ENCODE results near the gene SRC.
"Not testable (repeated sequence)": the region's sequence is repeated elsewhere in the genome, so short reads cannot be mapped to it uniquely, and the experiment has no call there.

SRC gene

DNA sequence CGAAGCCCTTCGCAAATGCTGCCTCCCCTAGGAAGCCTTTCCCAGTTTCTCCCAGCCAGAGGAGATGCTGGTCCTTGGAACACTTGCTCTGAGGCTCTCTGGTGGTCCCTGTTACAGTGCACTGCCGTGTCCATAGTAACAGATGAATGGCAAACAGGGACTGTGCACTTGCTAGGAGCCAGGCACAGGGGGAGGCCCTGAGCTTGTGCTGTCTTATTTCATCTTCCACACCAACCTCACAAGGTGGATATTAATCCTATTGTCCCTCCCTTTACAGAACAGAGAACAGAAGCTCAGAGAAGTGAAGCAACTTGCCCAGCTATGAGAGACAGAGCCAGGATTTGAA lies 19.0 kb downstream of the SRC start:
- Histone ChIP-seq H3K27ac (no peak overlapping the region), H3K4me1 (ENCODE audit: low read depth, poor library complexity, severe bottlenecking) (peaks cover 8% of the 10 kb centered on the region), H2AFZ (ENCODE audit: low read depth) (no peak overlapping the region), H3K27me3 (ENCODE audit: insufficient read depth, low read depth) (no peaks in the 10 kb centered on the region; the same call in 1 of the 2 replicates), H3K36me3 (ENCODE audit: insufficient read depth) (no peaks in the 10 kb centered on the region), H3K4me2 (no peak overlapping the region), H4K20me1 (ENCODE audit: insufficient read depth) (no peaks in the 10 kb centered on the region), H3K4me3 (IDR thresholded peaks at IDR 0.05; ENCODE audit: insufficient read depth, low read depth, low read length) (no peak overlapping the region), H3K9ac (no peak overlapping the region), H3K79me2 (ENCODE audit: insufficient read depth, low read depth) (no peaks in the 10 kb centered on the region)
- TF ChIP-seq, protein P1, sequence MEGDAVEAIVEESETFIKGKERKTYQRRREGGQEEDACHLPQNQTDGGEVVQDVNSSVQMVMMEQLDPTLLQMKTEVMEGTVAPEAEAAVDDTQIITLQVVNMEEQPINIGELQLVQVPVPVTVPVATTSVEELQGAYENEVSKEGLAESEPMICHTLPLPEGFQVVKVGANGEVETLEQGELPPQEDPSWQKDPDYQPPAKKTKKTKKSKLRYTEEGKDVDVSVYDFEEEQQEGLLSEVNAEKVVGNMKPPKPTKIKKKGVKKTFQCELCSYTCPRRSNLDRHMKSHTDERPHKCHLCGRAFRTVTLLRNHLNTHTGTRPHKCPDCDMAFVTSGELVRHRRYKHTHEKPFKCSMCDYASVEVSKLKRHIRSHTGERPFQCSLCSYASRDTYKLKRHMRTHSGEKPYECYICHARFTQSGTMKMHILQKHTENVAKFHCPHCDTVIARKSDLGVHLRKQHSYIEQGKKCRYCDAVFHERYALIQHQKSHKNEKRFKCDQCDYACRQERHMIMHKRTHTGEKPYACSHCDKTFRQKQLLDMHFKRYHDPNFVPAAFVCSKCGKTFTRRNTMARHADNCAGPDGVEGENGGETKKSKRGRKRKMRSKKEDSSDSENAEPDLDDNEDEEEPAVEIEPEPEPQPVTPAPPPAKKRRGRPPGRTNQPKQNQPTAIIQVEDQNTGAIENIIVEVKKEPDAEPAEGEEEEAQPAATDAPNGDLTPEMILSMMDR (conservative IDR thresholded peaks at IDR 0.05; ENCODE audit: low read depth, low read length), result no peak

DNA sequence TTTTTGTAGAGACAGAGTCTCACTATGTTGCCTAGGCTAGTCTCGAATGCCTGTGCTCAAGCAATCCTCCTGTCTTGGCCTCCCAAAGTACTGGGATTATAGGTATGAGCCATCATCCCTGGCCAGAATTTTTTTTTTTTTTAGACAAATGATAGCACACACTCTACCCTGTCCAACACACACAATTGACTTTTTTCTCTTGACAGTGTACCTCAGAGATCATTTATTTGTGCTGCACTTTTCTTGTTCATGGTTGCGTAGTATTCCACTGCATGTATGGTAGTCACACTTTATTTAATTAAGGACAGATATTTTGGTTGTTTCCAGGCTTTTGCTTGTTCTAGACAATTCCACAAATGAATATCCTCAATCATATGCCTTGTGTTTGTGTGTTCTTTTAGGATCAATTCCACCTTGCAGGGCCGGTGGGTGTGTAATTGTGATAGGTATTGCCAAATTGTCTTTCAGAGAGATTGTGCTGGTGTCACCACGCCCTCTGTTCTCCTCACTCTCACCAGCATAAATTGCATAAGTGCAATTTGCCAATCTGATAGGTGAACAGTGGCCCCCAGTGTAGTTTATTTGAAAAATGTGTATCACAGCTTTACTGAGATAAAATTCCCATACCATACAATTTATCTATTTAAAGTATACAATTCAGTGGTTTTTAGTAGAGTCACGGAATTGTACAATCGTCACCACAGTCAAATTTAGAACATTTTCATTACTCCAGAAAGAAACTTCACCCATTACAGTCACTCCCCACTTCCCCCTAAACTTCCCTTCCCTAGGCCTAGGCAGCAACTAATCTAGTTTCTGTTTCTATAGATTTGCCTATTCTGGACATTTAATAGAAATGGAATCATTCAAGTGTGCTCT lies 20.1 kb downstream of the SRC start:
- Histone ChIP-seq H3K9ac (no peak overlapping the region), H3K36me3 (ENCODE audit: insufficient read depth) (no peaks in the 10 kb centered on the region), H3K27ac (no peak overlapping the region), H3K27me3 (ENCODE audit: insufficient read depth, low read depth) (no peaks in the 10 kb centered on the region), H2AFZ (ENCODE audit: low read depth) (no peak overlapping the region), H3K4me2 (no peak overlapping the region), H3K4me3 (IDR thresholded peaks at IDR 0.05; ENCODE audit: insufficient read depth, low read depth, low read length) (no peak overlapping the region), H3K79me2 (ENCODE audit: insufficient read depth, low read depth) (no peaks in the 10 kb centered on the region), H3K4me1 (ENCODE audit: low read depth, poor library complexity, severe bottlenecking) (peaks cover 8% of the 10 kb centered on the region), H4K20me1 (ENCODE audit: insufficient read depth) (no peaks in the 10 kb centered on the region)
- TF ChIP-seq, protein P1 (conservative IDR thresholded peaks at IDR 0.05; ENCODE audit: low read depth, low read length), result no peak

DNA sequence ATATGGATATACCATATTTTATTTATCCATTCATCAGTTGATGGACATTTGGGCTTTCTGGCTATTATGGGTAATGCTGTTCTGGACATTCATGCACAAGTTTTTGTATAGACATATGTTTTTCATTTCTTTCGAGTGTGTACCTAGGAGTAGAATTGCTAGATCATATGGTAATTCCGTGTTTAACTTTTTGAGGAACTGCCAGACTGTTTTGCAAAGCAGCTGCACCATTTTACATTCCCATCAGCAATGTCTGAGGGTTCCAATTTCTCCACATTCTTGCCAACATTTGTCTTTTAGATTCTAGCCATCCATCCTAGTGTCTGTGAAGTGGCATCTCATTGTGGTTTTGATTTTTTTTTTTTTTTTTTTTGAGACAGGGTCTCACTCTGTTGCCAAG lies 20.8 kb downstream of the SRC start:
- Histone ChIP-seq H2AFZ (ENCODE audit: low read depth) (no peak overlapping the region), H3K79me2 (ENCODE audit: insufficient read depth, low read depth) (no peaks in the 10 kb centered on the region), H3K36me3 (ENCODE audit: insufficient read depth) (no peaks in the 10 kb centered on the region), H3K27ac (no peak overlapping the region), H3K27me3 (ENCODE audit: insufficient read depth, low read depth) (no peaks in the 10 kb centered on the region), H3K4me3 (IDR thresholded peaks at IDR 0.05; ENCODE audit: insufficient read depth, low read depth, low read length) (no peak overlapping the region), H3K4me2 (no peak overlapping the region), H3K9ac (no peak overlapping the region), H4K20me1 (ENCODE audit: insufficient read depth) (no peaks in the 10 kb centered on the region), H3K4me1 (ENCODE audit: low read depth, poor library complexity, severe bottlenecking) (peaks cover 8% of the 10 kb centered on the region)
- TF ChIP-seq, protein P1 (conservative IDR thresholded peaks at IDR 0.05; ENCODE audit: low read depth, low read length), result no peak

DNA sequence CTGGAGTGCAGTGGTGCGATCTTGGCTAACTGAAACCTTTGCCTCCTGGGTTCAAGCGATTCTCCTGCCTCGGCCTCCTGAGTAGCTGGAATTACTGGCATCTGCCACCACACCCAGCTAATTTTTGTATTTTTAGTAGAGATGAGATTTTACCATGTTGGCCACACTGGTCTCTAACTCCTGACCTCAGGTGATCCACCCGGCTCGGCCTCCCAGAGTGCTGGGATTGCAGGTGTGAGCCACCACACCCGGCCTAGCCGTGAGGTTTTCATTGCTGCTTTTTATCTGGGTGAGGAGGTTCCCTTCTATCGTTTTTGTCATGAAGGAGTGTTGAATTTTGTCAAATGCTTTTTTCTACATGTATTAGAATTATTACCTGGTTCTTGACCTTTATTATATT lies 23.9 kb downstream of the SRC start:
- no peaks in the 10 kb centered on the region for H4K20me1 ChIP-seq (ENCODE audit: insufficient read depth)
- H3K4me1 ChIP-seq (ENCODE audit: low read depth, poor library complexity, severe bottlenecking), result peaks cover 8% of the 10 kb centered on the region
- TF ChIP-seq, protein P1 (conservative IDR thresholded peaks at IDR 0.05; ENCODE audit: low read depth, low read length), result no peak
- no peak overlapping the region for H3K9ac ChIP-seq
- no peaks in the 10 kb centered on the region for H3K27me3 ChIP-seq (ENCODE audit: insufficient read depth, low read depth)
- H3K4me2 ChIP-seq, result no peak overlapping the region
- H3K79me2 ChIP-seq (ENCODE audit: insufficient read depth, low read depth), result no peaks in the 10 kb centered on the region
- no peak overlapping the region for H3K4me3 ChIP-seq (IDR thresholded peaks at IDR 0.05; ENCODE audit: insufficient read depth, low read depth, low read length)
- no peak overlapping the region for H2AFZ ChIP-seq (ENCODE audit: low read depth)
- H3K36me3 ChIP-seq (ENCODE audit: insufficient read depth), result no peaks in the 10 kb centered on the region
- H3K27ac ChIP-seq, result no peak overlapping the region

DNA sequence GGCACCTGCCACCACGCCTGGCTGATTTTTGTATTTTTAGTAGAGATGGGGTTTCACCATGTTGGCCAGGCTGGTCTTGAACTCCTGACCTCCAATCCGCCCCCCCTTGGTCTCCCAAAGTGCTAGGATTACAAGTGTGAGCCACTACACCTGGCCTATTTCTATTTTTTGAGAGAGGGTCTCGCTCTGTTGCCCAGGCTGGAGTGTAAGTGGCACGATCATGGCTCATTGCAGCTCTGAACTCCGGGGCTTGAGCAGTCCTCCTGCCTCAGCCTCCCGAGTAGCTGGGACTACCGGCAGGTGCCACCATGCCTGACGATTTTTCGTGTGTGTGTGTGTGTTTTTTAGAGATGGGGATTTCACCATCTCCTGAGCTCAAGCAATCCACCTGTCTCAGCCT lies 25.9 kb downstream of the SRC start:
- H3K4me2 ChIP-seq; H4K20me1 ChIP-seq (ENCODE audit: insufficient read depth); H3K27ac ChIP-seq; H3K36me3 ChIP-seq (ENCODE audit: insufficient read depth); H3K9ac ChIP-seq; H3K79me2 ChIP-seq (ENCODE audit: insufficient read depth, low read depth); H2AFZ ChIP-seq (ENCODE audit: low read depth); H3K4me1 ChIP-seq (ENCODE audit: low read depth, poor library complexity, severe bottlenecking); H3K27me3 ChIP-seq (ENCODE audit: insufficient read depth, low read depth); H3K4me3 ChIP-seq (IDR thresholded peaks at IDR 0.05; ENCODE audit: insufficient read depth, low read depth, low read length): not testable (repeated sequence)

Measured in KMS-11 (cell line).